ENCODE measurements around the gene NRL. TPM values are rescaled to one million over a fixed set of nuclear protein-coding genes. Genes with fewer than 3 reads are reported as not detected.

The NRL gene
- total RNA-seq, 1 experiment from 2014 or later, result 2.3 TPM

- Histone ChIP-seq H4K20me1 (ENCODE audit: insufficient read depth) (no peaks in the 10 kb centered on the region), H3F3A (ENCODE audit: insufficient read depth, low read depth) (no peaks in the 10 kb centered on the region), H3K4me3 (no peak overlapping the region), H3K9me3 (ENCODE audit: insufficient read depth, low read depth) (no peaks in the 10 kb centered on the region), H3K79me2 (ENCODE audit: low read depth) (no peaks in the 10 kb centered on the region), H2AFZ (no peak overlapping the region), H3K36me3 (ENCODE audit: low read depth) (no peaks in the 10 kb centered on the region), H3K4me1 (replicated peaks; ENCODE audit: insufficient read depth) (no peaks in the 10 kb centered on the region), H3K27ac (no peak overlapping the region), H3K4me2 (no peak overlapping the region), H3K9me2 (ENCODE audit: insufficient read depth) (no peaks in the 10 kb centered on the region), H3K27me3 (ENCODE audit: insufficient read depth, low read depth) (peaks cover 13% of the 10 kb centered on the region)
- no TSS peak for BruUV-seq (replicated peaks)
- ChIA-PET POLR2A (ENCODE audit: unreplicated experiment) (interaction anchor here (0.6 to 0.7 kb wide), 2 partner anchors 541 to 864 kb away, joined by 4 to 6 read pairs; no protein-coding TSS in a partner anchor), CTCF (no interaction called here)
- TF ChIP-seq CTCF (conservative IDR thresholded peaks at IDR 0.05), result no peak
- TF ChIP-seq EZH2 (IDR thresholded peaks at IDR 0.05; ENCODE audit: low read depth), result no peak
- DNase-seq, result no peak
- intact Hi-C loops (cut with micrococcal nuclease; ENCODE audit: unreplicated experiment), result no loop called here
Measured at GRCh38 chr14:24069411-24069735, 45.4 kb downstream of the NRL start.

- Histone ChIP-seq H3K79me2 (ENCODE audit: low read depth) (no peaks in the 10 kb centered on the region), H3K9me2 (ENCODE audit: insufficient read depth) (no peaks in the 10 kb centered on the region), H3K9me3 (ENCODE audit: insufficient read depth, low read depth) (no peaks in the 10 kb centered on the region), H3K4me3 (no peak overlapping the region), H4K20me1 (ENCODE audit: insufficient read depth) (no peaks in the 10 kb centered on the region), H3K4me1 (replicated peaks; ENCODE audit: insufficient read depth) (no peaks in the 10 kb centered on the region), H3K27ac (no peak overlapping the region), H3K36me3 (ENCODE audit: low read depth) (no peaks in the 10 kb centered on the region), H2AFZ (no peak overlapping the region), H3K4me2 (no peak overlapping the region), H3F3A (ENCODE audit: insufficient read depth, low read depth) (no peaks in the 10 kb centered on the region), H3K27me3 (ENCODE audit: insufficient read depth, low read depth) (peaks cover 13% of the 10 kb centered on the region)
- CTCF ChIA-PET, result interaction anchor here (0.7 kb wide), 1 partner anchor 11 kb away, joined by 11 read pairs; no protein-coding TSS in a partner anchor
- POLR2A ChIA-PET (ENCODE audit: unreplicated experiment), result interaction anchor here (0.6 to 0.7 kb wide), 2 partner anchors 540 to 864 kb away, joined by 4 to 6 read pairs; no protein-coding TSS in a partner anchor
- no TSS peak for BruUV-seq (replicated peaks)
- no peak for DNase-seq
- intact Hi-C loops (cut with micrococcal nuclease; ENCODE audit: unreplicated experiment), result no loop called here
- TF ChIP-seq EZH2 (IDR thresholded peaks at IDR 0.05; ENCODE audit: low read depth), result no peak
- TF ChIP-seq CTCF (conservative IDR thresholded peaks at IDR 0.05), result no peak
Measured at GRCh38 chr14:24068711-24069410, 45.9 kb downstream of the NRL start.

- no peak for TF ChIP-seq EZH2 (IDR thresholded peaks at IDR 0.05; ENCODE audit: low read depth)
- no peak for TF ChIP-seq CTCF (conservative IDR thresholded peaks at IDR 0.05)
- ChIA-PET POLR2A (ENCODE audit: unreplicated experiment) (no interaction called here), CTCF (interaction anchor here (0.7 kb wide), 1 partner anchor 10 kb away, joined by 3 read pairs; no protein-coding TSS in a partner anchor)
- intact Hi-C loops (cut with micrococcal nuclease; ENCODE audit: unreplicated experiment), result no loop called here
- H3F3A ChIP-seq (ENCODE audit: insufficient read depth, low read depth), result no peaks in the 10 kb centered on the region
- H3K4me1 ChIP-seq (replicated peaks; ENCODE audit: insufficient read depth), result no peaks in the 10 kb centered on the region
- H3K27ac ChIP-seq, result no peak overlapping the region
- DNase-seq, result no peak
- H3K9me2 ChIP-seq (ENCODE audit: insufficient read depth), result no peaks in the 10 kb centered on the region
- H3K79me2 ChIP-seq (ENCODE audit: low read depth), result no peaks in the 10 kb centered on the region
- no peaks in the 10 kb centered on the region for H4K20me1 ChIP-seq (ENCODE audit: insufficient read depth)
- no peak overlapping the region for H2AFZ ChIP-seq
- no peak overlapping the region for H3K4me3 ChIP-seq
- H3K9me3 ChIP-seq (ENCODE audit: insufficient read depth, low read depth), result no peaks in the 10 kb centered on the region
- H3K4me2 ChIP-seq, result no peak overlapping the region
- no TSS peak for BruUV-seq (replicated peaks)
- peaks cover 13% of the 10 kb centered on the region for H3K27me3 ChIP-seq (ENCODE audit: insufficient read depth, low read depth)
- no peaks in the 10 kb centered on the region for H3K36me3 ChIP-seq (ENCODE audit: low read depth)
Measured at GRCh38 chr14:24067133-24068082, 47.3 kb downstream of the NRL start.

All from PC-9 (cell line).